GM12891 (cell line): ENCODE results near the gene REC114.

Experiments used
- PAX5 ChIP-seq: IDR thresholded peaks from 2 replicates; pipeline ENCODE4 v1.6.1; 2011; ENCODE audit warnings: low read length, moderate library complexity, mild to moderate bottlenecking; ENCODE audit not compliant: insufficient read depth, severe bottlenecking
- POLR2A ChIP-seq: IDR thresholded peaks from 2 replicates; pipeline ENCODE4 v1.6.1; 2011; ENCODE audit warnings: low read depth, low read length, control low read depth
- POLR2AphosphoS5 ChIP-seq: IDR thresholded peaks from 2 replicates; pipeline ENCODE4 v1.6.1; 2011; ENCODE audit warnings: low read depth, low read length, control low read depth
- POU2F2 ChIP-seq: IDR thresholded peaks from 2 replicates; pipeline ENCODE4 v1.6.1; 2011; ENCODE audit warnings: low read depth, mild to moderate bottlenecking, control low read depth, low read length, moderate library complexity
- SPI1 ChIP-seq: IDR thresholded peaks from 2 replicates; pipeline ENCODE4 v1.6.1; 2011; ENCODE audit warnings: low read depth, low read length, control low read depth
- TAF1 ChIP-seq: IDR thresholded peaks from 2 replicates; pipeline ENCODE4 v1.6.1; 2011; ENCODE audit warnings: low read depth, low read length, control low read depth

DNA sequence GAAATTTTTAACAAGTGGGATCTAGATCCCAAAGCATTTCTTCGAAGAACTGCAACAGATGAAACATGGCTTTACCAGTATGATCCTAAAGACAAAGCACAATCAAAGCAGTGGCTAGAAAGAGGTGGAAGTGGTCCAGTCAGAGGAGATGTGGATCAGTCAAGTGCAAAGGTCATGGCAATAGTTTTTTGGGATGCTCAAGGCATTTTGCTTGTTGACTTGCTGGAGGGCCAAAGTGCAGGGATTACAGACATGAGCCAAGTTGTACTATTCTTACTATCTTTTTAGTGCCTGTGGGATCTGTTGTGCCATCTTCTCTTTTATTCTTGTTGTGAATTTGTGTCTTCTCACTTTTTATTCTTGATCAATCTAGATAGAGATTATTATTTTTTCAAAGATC, 82.0 kb downstream of the REC114 start:
- TF ChIP-seq POLR2A (no peak), POLR2AphosphoS5 (no peak), TAF1 (no peak), PAX5 (no peak), SPI1 (no peak), POU2F2 (no peak)
